Measurements from ENCODE around the gene SLC12A4.
A peak's percentile ranks its signal among the peaks of the same experiment; 100 is the strongest.
"Not testable (repeated sequence)": the region's sequence is repeated elsewhere in the genome, so short reads cannot be mapped to it uniquely, and the experiment has no call there.

SLC12A4 gene

DNA sequence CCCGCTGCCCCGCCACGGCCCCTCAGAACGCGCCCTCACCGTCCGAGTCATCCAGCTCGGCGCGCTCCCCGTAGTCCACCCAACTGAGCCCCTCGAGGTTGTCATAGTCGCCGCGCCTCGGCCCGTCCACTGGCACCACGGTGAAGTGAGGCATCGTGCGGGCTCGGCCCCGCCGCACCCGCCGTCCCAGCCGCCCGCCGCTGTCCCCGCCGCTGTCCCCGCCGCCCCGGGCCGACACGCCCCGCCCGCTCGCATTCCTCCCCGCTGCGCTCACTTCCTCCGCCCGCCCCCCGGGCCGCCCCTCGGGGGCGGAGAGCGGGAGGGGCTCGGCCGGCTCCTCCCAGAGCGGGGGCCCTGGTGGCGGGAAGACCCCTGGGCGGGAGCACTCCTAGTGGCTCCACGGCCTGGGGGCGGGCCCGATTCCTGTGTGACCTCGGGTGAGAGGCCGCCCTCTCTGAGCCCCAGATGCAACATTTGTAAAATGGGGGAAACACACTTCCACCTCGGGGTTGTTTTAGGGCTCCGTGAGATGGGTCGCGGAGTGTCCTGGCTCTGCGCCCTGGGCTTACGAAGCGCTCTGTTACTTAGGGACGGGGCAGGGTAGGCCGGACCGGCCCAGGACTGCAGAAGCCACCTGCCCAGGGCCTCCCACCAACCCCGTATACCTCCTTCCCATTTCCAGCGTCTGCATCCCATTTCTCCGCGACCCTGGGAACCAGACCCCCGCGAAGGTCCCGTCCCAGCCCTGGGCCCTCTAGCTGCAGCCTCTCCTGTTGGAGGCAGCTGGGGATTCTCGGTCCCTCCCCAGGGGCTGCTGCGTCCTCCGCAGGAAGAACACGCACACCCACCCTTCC, at the start of gene SLC12A4:
SLC12A4 (minus strand) TSS at position 238 of the 854 bp plus-strand sequence; CDS start at position 154, 84 bp downstream.
- peak; percentile 59 for DNase-seq (ENCODE audit: low read depth)

DNA sequence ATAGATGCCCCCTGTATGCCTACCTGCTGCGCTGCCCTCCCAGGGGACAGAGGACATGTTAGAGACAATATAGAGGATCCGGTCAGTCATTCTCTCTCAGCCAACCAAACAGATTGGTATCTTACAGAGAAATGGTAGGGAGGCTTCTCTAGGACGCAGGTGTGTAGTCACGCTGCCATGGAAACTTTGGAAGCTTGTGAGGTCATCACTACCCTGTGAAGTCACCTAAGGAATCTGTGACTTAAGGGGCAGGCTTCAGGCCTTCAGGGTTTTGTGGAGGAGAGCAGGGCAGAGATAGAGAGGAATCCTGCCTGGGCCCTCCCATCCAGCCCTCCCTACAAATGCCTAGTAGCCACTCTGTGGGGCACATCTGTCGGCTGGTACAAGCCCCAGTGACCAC, 47.2 kb upstream of the SLC12A4 start, which contains the start of gene DPEP2NB:
DPEP2NB (minus strand) TSS at position 231 of the 400 bp plus-strand sequence; CDS start at position 90, 141 bp downstream.
- DNase-seq (ENCODE audit: low read depth), result no peak

DNA sequence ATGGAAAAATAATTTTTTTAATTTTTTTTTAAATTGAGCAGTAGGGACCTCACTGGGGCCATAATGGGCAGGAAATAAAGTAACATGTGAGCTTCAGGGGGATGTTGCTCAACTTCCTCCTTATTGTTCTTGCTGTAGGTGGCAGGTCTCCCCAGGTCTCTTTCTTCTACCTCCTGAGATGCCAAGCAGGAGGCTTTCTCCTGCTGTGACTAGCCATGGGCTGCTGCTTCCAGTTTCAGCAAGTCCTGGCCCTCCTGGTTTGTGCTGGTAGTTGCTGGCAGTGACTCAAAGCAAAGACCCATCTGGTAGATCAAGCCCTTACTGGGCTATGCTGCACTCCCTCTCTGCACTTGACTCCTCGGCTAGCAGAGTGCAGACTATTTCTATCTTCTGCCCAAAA, 45.0 kb upstream of the SLC12A4 start:
- DNase-seq (ENCODE audit: low read depth), result no peak

DNA sequence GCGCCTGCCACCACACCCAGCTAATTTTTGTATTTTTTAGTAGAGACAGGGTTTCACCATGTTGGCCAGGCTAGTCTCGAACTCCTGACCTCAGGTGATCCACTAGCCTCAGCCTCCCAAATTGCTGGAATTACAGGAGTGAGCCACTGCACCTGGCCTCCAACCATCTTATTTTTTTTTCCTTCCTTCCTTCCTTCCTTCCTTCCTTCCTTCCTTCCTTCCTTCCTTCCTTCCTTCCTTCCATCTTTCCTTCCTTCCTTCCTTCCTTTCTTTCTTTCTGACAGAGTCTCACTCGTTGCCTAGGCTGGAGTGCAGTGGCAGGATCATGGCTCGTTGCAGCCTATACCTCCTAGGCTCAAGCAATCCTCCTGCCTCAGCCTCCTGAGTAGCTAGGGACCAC, 41.4 kb upstream of the SLC12A4 start:
- DNase-seq (ENCODE audit: low read depth), result not testable (repeated sequence)

DNA sequence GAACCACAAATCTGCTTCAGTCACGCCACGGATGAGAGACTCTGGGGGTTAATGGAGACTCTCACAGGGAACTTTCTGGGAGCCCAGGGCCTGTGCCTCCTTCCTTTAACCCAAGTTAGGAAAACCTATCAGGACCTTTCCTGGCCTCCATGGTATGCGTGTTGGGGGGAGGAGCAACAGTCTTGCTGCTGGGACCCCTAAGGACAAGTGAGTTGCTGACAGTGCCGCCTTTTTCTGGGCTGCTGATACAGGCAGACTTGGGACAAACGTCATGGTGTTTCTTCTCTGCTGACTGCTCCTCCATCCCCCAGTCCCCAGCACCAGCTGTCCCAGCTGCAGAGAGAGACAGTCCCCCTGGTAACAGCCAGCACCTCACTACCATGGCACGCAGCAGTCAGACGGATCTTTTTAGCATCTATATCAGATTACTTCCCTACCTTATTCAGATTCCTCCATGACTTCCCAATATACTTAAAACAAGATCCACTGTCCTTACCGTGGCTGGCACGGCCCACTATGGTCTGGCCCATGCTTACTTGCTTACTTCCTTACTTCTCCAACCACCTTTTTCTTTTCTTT, 40.8 kb upstream of the SLC12A4 start:
- DNase-seq (ENCODE audit: low read depth), result no peak

DNA sequence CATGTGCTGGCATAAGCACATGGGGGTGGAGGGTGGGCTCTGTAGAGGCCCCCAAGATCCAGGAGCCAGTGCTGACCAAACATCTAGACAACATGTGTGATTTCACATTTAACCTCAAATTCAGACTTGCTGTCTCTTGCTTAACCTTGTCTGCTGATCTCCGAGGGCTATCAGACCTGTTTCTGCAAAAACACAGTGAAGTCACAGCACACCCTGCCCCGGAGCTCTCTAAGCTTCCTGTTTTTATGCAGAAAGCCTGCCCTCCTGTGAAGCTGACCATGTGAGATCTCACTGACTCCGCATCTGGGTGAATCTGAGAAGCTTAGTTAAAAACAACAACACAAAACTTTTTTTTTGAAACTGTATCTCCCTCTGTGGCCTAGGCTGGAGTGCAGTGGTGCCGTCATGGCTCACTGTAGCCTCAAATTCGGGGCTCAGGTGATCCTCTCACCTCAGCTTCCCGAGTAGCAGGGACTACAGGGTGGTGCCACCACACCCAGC, 37.4 kb upstream of the SLC12A4 start:
- DNase-seq (ENCODE audit: low read depth), result no peak

DNA sequence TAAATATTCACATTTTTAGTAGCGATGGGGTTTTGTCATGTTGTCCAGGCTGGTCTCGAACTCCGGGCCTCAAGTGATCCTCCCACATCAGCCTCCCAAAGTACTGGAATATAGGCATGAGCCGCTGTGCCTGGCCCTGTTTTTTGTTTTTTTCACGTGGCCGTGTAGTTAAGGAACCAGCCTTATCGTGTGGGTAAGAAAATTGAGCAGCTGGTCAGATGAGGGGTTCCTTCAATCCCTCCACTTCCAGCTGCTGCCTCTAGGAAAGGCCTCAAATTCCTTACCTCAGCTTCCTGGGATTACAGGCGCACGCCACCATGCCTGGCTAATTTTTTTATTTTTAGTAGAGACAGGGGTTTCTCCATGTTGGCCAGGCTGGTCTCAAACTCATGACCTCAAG, 36.8 kb upstream of the SLC12A4 start:
- DNase-seq (ENCODE audit: low read depth), result no peak

DNA sequence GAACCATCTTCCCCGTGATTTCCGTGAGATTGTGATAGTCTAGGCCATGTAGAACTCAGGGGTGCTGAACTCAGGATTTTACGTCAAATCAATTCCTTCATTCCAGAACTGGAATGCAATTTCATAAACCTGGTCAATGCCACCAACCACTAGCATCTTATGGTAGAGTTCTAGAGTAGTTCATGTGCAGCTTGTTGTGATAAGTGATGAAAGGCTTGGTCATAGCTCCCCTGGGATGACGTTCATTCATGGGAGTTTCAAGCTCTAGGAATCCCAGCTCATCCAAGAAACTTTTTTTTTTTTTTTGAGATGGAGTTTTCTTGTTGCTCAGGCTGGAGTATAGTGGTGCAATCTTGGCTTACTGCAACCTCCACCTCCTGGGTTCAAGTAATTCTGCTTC, 34.6 kb upstream of the SLC12A4 start:
- no peak for DNase-seq (ENCODE audit: low read depth)

DNA sequence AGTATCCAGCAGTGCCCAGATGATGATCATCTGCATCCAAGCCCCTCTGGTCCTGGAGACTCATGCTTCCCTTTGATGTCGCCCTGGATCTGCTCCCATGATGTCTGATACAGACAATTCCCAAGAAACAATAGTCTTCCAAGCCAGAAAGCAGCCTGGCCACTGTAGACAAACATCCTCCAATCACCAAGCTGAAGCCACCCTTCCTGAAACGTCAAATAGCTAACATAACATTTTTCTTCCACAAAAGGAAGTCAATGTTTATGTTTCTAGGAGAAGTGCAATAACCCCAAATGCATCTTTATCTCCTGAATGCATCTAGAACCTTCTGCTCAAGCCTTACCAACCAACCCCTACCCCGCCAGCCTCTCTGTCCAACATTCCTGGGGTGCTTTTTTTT, 32.0 kb upstream of the SLC12A4 start:
- DNase-seq (ENCODE audit: low read depth), result no peak

DNA sequence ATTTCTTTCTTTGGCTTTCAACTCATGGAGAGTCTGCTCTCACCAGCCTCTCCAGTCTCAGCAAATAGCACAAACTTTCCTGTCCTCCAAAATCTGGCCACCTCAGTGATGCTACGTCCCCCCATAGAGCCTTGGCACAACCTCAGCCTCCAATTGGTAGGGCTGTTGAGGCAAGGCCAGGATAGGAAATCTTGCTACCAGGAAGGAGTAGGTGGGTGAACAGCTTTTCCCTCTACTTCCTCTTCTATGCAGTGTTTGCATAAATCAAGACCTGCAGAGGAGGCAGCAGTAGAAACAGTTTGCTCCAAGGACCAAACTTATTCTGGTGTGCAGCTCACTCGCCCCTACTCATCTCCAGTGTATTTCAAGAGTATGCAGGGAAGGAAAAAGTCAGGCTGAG, 31.5 kb upstream of the SLC12A4 start:
- no peak for DNase-seq (ENCODE audit: low read depth)

DNA sequence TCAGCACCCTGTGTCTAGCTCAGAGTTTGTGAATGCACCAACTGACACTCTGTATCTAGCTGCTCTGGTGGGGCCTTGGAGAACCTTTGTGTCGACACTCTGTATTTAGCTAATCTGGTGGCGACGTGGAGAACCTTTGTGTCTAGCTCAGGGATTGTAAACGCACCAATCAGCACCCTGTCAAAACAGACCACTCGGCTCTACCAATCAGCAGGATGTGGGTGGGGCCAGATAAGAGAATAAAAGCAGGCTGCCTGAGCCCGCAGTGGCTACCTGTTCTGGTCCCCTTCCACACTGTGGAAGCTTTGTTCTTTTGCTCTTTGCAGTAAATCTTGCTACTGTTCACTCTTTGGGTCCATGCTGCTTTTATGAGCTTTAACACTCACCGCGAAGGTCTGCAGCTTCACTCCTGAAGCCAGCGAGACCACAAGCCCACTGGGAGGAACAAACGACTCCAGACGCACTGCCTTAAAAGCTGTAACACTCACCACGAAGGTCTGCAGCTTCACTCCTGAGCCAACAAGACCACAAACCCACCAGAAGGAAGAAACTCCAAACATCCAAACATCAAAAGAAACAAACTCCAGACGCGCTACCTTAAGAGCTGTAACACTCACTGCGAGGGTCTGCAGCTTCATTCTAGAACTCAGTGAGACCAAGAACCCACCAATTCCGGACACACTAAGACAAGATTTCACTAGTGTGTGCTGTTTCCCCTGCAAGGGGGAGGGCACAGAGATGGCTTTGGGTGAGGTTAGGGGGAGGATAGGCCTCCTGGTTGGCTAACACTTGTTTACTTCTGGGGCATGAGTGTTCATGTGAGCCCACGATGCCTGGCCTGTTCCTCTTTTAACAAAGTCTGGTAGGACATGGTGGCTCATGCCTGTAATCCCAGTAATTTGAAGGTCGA, 30.6 kb upstream of the SLC12A4 start, which contains the start of gene DPEP2:
DPEP2 (minus strand) TSS at position 706 of the 910 bp plus-strand sequence. CDS start 6,272 bp downstream, outside the sequence.
- DNase-seq (ENCODE audit: low read depth), result not testable (repeated sequence)

DNA sequence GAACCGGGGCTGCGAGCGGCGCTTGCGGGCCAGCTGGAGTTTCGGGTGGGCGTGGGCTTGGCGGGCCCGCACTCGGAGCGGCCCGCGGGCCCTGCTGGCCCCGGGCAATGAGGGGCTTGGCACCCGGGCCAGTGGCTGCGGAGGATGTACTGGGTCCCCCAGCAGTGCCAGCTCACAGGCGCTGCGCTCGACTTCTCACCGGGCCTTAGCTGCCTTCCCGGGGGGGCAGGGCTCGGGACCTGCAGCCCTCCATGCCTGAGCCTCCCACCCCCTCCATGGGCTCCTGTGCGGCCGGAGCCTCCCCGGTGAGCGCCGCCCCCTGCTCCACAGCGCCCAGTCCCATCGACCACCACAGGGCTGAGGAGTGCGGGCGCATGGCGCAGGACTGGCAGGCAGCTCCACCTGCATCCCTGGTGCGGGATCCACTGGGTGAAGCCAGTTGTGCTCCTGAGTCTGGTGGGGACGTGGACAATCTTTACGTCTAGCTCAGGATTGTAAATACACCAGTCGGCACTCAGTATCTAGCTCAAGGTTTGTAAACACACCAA, 29.9 kb upstream of the SLC12A4 start:
- not testable (repeated sequence) for DNase-seq (ENCODE audit: low read depth)

DNA sequence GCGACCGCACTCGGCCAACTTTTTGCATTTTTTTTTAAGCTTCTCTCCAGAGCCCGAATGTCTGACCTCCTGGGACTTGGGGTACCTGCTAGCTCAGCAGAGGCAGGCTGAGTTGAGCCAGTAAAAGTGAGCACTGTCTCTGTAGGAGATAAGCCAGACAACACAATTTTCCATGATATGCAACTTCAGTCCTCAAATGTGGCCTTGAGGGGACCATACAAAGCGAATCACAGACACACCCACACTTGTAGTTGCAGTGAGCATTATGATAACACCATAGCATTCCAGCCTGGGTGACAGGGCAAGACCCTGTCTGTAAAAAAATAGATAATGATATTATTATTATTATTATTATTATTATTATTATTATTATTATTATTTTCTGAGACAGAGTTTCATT, 28.2 kb upstream of the SLC12A4 start:
- no peak for DNase-seq (ENCODE audit: low read depth)

DNA sequence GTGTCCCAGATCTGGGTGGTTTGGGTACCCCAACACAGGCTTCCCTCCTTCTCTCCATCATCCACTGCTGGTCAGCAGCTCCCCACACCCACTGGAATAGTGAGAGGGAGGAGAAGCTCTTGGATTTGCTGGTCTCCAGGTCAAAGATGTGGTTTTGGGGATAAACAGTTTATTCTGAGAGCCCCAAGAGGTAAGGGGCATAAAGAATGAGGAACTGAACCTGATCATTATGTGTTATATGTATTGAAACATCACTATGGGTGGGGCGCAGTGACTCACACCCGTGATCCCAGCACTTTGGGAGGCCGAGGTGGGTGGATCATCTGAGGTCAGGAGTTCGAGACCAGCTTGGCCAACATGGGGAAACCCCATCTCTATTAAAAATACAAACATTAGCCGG, 27.0 kb upstream of the SLC12A4 start:
- DNase-seq (ENCODE audit: low read depth), result no peak

DNA sequence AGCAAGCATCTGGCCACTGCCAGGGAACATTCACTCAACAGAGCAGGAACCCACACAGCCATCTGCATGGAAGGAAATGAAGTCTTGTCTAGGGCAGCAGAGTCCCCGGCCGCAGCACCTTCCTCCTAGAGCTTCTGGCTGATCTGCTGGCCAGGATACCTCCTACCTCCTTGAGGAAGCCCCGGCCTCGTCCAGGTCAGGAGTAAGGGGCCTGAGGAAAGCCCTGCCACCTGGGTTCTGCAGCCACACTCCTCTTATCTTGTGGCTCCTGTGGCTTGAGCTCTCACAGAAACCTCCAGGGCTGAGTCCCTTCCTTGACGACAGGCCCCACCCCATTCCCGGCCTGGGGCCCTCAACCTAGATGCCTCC, 25.6 kb upstream of the SLC12A4 start:
- DNase-seq (ENCODE audit: low read depth), result not testable (repeated sequence)

DNA sequence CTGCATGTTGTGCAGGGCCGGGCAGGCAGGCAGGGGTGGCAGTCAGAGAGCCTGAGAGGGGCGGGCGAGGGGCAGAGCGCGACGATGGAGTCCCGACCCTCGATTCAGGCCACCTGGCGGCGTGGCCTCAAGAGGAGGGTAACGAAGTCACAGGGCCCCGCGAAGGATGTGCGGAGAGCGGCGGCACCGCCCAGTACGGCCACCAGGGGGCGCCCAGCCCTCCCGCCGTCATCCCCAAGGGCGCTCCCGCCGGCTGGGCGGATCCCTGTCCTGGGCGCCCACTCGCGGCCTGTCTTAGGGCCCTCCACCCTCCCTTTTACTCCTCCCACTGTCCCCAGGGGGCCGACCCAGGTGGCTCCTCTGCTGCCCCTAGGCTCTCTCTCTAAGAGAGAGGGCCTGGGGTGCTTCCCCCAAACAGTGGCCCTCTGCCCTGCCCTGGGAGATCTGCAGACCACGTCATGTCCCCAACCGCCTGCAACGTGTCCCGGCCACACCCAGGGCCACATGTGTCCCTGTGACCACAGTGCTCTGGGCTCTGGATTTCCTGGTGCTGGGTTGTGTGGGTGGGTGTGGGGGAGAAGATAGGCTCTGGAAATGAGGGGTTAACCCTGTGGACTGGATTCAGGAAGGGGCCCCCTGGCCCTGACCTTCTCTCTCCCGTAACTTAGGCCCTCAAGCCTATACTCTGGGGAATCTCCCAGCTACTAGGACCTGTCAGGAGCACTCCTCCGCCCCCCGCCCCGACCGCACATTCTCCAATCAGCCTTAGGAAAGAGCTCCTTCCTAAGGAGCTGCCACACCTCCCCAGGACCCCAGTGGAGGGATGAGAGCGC, 25.0 kb upstream of the SLC12A4 start:
- DNase-seq (ENCODE audit: low read depth), result peak; percentile 31

DNA sequence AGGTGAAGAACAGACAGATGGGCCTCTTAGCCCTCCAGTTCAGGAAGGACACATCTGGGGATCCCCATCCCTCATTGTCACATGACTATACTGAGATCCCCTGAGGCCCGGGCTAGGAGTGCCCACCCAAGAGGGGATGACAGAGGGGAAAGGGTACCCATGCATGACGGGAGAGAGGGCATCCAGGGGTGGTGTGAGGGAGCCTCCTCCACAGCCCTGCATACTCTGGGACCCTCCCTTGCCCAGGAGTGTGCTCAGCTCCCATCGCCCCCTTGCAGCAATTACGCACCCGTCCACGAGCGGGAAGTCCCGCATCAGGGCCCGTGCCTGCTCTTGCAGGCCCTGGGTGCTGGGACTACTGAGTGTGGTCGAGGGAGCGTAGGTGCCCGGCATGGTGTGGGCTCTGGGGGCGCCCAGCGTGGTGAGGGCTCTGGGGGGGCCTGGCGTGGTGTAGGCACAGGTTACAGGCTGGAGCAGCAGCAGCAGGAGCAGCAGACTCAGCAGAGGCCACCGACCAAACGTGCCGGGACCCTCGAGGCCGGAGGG, 24.3 kb upstream of the SLC12A4 start:
- DNase-seq (ENCODE audit: low read depth), result no peak

DNA sequence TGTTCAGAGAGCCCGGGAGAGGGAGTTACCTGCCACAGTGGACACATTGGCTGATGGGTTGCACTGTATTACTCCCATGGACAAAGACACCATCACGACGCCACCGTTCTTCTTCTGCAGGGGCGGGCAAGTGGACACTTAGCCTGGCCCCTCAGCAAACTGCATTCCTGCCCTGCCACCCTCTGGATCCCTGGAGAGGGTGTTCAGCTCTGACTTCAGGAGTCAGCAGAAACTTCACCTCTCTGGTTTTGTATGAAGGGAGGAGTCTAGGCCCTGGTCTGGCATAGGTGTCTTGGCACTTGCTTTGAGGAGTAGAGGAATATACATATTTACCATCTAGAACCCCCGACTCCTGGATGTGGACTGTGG, 21.6 kb upstream of the SLC12A4 start:
- no peak for DNase-seq (ENCODE audit: low read depth)

DNA sequence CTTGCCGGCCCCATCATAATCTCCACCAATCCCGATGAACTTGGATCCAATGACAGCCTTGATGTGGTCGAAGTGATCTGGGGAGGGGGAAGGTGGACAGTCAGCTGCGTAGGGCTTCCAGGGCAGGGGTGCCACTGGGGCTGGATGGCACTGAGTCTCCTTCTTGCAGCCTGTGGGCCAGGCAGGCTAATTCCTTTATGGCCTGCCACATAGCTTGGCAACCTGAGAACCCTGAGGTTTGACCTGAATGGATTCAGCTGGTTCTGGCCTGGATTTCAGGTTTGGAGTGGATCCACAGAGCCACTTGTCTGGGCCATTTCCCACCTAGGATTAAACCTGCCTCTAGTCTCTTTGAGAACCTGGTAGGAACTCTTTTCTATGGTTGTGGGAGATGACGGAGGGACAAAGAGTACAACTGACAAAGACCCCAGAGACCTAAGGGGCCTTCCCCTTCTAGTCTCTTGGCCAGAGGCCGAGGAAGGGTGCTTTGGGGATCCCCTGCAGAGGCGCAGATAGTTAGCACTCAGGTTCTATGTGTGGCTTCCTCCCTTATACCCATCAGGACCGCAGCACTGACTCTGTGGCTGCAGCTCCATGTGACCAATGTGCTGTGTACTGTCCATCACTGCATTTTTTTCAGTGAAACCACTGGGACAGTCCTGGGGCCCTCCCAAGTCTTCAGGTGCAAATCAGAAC, 21.0 kb upstream of the SLC12A4 start:
- DNase-seq (ENCODE audit: low read depth), result no peak

DNA sequence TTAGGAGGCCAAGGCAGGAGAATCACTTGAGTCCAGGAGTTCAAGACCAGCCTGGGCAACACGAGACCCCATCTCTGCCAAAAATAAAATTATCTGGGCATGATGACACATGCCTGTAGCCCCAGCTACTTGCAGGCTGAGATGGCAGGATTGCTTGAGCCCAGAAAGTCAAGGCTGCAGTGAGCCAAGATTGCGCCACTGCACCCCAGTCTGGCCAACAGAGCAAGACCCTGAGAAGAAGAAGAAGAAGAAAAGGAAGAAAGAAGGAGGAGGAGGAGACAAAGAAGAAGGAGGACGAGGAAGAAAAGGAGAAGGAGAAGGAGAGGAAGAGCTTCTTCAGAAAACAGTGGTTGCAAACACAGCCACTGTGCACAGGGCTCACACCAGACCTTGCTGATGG, 20.2 kb upstream of the SLC12A4 start:
- DNase-seq (ENCODE audit: low read depth), result no peak

Data from GM04504 (cell line).